Airway epithelial cell (primary cell): Measurements from ENCODE around the gene LANCL1. TPM values are rescaled to one million over a fixed set of nuclear protein-coding genes. Genes with fewer than 3 reads are reported as not detected.

Experiments
- total RNA-seq: library from RNA; depleted of rRNA; stranded (reverse); fragments of >200 nt; gene quantifications from 2 replicates; pipeline ENCODE4 v1.2.3, GENCODE V29; 2015

LANCL1 gene
- total RNA-seq: 28.1 and 34.3 TPM in 2 replicates

GRCh38 chr2:210476194-210477128 lies at the start of gene LANCL1:
TSS of gene LANCL1 (minus strand) at chr2:210476759. CDS start at chr2:210476396, 363 bp downstream.

Other genes with a start within 250 kb of the LANCL1 start
- gene MYL1, start 161.6 kb downstream of the LANCL1 start, total RNA-seq: not detected in 2 replicates
- 10.8 TPM in 2 replicates for gene CPS1, start 79.8 kb upstream of the LANCL1 start, total RNA-seq